Vagina (tissue), 2 donors: Measurements from ENCODE around the gene B3GAT2.

Source experiments
- POLR2A ChIP-seq, 2 donors: fragments of 450-650 bp; IDR thresholded peaks; one replicate each; pipeline ENCODE4 v1.6.1; 2017; ENCODE audit warnings: antibody characterized with exemption in 2 of 2, mild to moderate bottlenecking in 2 of 2, moderate library complexity in 2 of 2
- POLR2AphosphoS5 ChIP-seq, 2 donors: sonication (generic); formaldehyde crosslinking; IDR thresholded peaks; one replicate each; pipeline ENCODE4 v1.9.0; 2017; ENCODE audit warnings: antibody characterized with exemption in 2 of 2, mild to moderate bottlenecking in 2 of 2, low read depth in 1 of 2; ENCODE audit not compliant: insufficient read depth in 1 of 2
- TF ChIP-seq, protein P1 (sequence below), 3 experiments: fragments of 450-650 bp in 2 of 3; fragments of 200-600 bp in 1 of 3; sonication (generic) in 1 of 3; IDR thresholded peaks; one replicate each; pipeline ENCODE4 v1.5.1; 2017 to 2019; ENCODE audit warnings: antibody characterized with exemption in 3 of 3, mild to moderate bottlenecking in 2 of 3, moderate library complexity in 2 of 3

DNA sequence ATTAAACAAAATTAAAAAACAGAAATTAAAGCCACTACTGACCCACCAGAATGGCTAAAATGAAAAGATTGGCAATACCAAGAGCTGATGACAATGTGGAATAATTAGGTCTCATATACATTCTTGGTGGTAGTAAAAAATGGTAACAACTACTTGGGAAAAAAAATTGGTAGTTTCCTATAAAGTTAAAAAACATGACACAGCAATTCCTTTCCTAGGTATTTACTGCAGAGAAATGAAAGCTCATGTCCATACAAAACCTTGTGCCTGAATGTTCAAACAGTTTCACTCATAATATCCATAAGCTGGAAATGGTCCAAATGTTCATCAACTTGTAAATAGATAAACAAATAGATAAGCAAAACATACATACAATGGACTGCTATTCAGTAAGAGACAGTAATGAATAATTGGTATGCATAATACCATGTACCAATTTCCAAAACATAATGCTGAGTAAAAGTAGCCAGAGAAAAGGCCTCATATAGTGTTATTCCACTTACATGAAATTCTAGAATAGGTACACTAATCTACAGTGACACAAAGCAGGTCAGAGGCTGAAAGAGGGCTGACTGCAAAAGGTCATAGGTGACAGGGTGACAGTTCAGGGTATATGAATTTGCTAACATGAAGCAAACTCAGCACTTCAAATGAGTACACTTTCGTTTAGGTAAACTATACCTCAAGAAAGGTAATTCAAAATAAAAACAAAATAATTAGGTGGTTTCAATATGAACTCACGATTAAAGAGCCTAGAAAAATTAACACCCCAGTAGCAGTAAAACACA is 53.0 kb downstream of the B3GAT2 start:
- TF ChIP-seq, protein P1, sequence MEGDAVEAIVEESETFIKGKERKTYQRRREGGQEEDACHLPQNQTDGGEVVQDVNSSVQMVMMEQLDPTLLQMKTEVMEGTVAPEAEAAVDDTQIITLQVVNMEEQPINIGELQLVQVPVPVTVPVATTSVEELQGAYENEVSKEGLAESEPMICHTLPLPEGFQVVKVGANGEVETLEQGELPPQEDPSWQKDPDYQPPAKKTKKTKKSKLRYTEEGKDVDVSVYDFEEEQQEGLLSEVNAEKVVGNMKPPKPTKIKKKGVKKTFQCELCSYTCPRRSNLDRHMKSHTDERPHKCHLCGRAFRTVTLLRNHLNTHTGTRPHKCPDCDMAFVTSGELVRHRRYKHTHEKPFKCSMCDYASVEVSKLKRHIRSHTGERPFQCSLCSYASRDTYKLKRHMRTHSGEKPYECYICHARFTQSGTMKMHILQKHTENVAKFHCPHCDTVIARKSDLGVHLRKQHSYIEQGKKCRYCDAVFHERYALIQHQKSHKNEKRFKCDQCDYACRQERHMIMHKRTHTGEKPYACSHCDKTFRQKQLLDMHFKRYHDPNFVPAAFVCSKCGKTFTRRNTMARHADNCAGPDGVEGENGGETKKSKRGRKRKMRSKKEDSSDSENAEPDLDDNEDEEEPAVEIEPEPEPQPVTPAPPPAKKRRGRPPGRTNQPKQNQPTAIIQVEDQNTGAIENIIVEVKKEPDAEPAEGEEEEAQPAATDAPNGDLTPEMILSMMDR (IDR thresholded peaks at IDR 0.05): no peak
- TF ChIP-seq POLR2AphosphoS5 (IDR thresholded peaks at IDR 0.05; ENCODE audit: insufficient read depth in 1 of 2, low read depth in 1 of 2) (no peak), POLR2A (IDR thresholded peaks at IDR 0.05) (no peak)
